SK-N-MC (cell line): ENCODE data around the gene ZNF184.

Source experiments
- EZH2 ChIP-seq: fragments of 200-600 bp; sonication (generic); IDR thresholded peaks from one replicate; pipeline ENCODE4 v1.6.1; 2017; ENCODE audit warnings: antibody characterized with exemption
- FOXP2 ChIP-seq: optimal IDR thresholded peaks from 2 replicates; pipeline ENCODE3; 2011; ENCODE audit warnings: mild to moderate bottlenecking, moderate library complexity; ENCODE audit not compliant: insufficient read depth; ENCODE audit errors: extremely low read length, control extremely low read depth
- POLR2AphosphoS5 ChIP-seq: IDR thresholded peaks from 2 replicates; pipeline ENCODE4 v1.6.1; 2012; ENCODE audit warnings: mild to moderate bottlenecking, low read depth, low read length, borderline replicate concordance

DNA sequence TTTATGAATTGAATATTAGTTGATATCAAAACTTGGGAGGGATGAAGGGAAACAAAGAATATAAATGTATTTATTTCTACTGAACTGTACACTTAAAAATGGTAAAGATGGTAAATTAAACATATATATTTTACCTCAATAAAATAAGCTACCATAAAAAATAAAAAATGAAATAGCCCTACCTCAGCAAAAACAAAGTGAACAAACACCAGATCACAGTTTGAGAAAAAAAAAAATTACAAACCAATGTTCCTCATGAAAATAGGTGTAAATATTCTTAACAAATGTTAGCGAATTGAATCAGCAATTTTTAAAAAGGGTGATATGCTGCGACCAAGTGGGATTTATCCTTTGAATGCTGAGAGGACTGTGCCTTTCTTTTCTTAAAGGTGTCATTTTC, 28.3 kb upstream of the ZNF184 start:
- TF ChIP-seq POLR2AphosphoS5, result no peak
- TF ChIP-seq EZH2, result no peak
- TF ChIP-seq FOXP2, result no peak
